CD8-positive, alpha-beta memory T cell (primary cell): Measurements from ENCODE around the gene ERH. TPM values are rescaled to one million over a fixed set of nuclear protein-coding genes. Genes with fewer than 3 reads are reported as not detected.
"Not testable (repeated sequence)": the region's sequence is repeated elsewhere in the genome, so short reads cannot be mapped to it uniquely, and the experiment has no call there.

Source experiments
- CTCF ChIA-PET: fragments of 350-600 bp; sonication (Branson Sonifier 250); formaldehyde crosslinking; loops from one replicate; lab custom pipeline; 2021; ENCODE audit warnings: antibody characterized with exemption; lab: Charles Lee
- POLR2A ChIA-PET: fragments of 350-600 bp; sonication (Branson Sonifier 250); formaldehyde crosslinking; loops from one replicate; lab custom pipeline; 2021; ENCODE audit warnings: antibody characterized with exemption; lab: Charles Lee
- DNase-seq, 5 donors: peaks; one replicate each; pipeline versions ENCODE4 v3.0.0 to v3.0.0-alpha.2; 2020 to 2022; ENCODE audit warnings: mixed read lengths in 1 of 5
- H3K27ac ChIP-seq: one replicate; pipeline ENCODE4 v1.7.0; 2013; ENCODE audit warnings: low read depth, mild to moderate bottlenecking, low read length, moderate library complexity
- H3K27me3 ChIP-seq: 2 replicates; pipeline ENCODE4 v1.7.0; 2013; ENCODE audit warnings: low read length, mild to moderate bottlenecking; ENCODE audit not compliant: insufficient read depth, poor library complexity, severe bottlenecking
- H3K36me3 ChIP-seq: 2 replicates; pipeline ENCODE4 v1.7.0; 2013; ENCODE audit warnings: mild to moderate bottlenecking, low read length, moderate library complexity; ENCODE audit not compliant: insufficient read depth
- H3K4me1 ChIP-seq: 2 replicates; pipeline ENCODE4 v1.7.0; 2013; ENCODE audit warnings: mild to moderate bottlenecking, low read length, moderate library complexity; ENCODE audit not compliant: insufficient read depth
- H3K4me3 ChIP-seq: 2 replicates; pipeline ENCODE4 v1.7.0; 2013; ENCODE audit warnings: mild to moderate bottlenecking, low read length
- H3K9me3 ChIP-seq: 2 replicates; pipeline ENCODE4 v1.7.0; 2013; ENCODE audit warnings: mild to moderate bottlenecking, low read length
- H3K27ac Mint-ChIP-seq, 8 donors: one replicate each; pipeline ENCODE4 v1.8.0; 2020 to 2021; ENCODE audit warnings: mixed read lengths in 8 of 8, mild to moderate bottlenecking in 6 of 8, inconsistent platforms in 3 of 8, moderate library complexity in 3 of 8
- H3K27me3 Mint-ChIP-seq, 2 donors: one replicate each; pipeline ENCODE4 v1.8.0; 2020 to 2021; ENCODE audit warnings: mixed read lengths in 2 of 2, mild to moderate bottlenecking in 1 of 2, moderate library complexity in 1 of 2
- H3K36me3 Mint-ChIP-seq, 3 donors: one replicate each; pipeline ENCODE4 v1.8.0; 2020 to 2021; ENCODE audit warnings: mixed read lengths in 3 of 3, inconsistent platforms in 1 of 3, mild to moderate bottlenecking in 1 of 3
- H3K4me1 Mint-ChIP-seq, 3 donors: one replicate each; pipeline ENCODE4 v1.8.0; 2020 to 2021; ENCODE audit warnings: mixed read lengths in 3 of 3, inconsistent platforms in 1 of 3, mild to moderate bottlenecking in 1 of 3
- H3K4me3 Mint-ChIP-seq, 7 donors: one replicate each; pipeline ENCODE4 v1.8.0; 2020 to 2021; ENCODE audit warnings: mixed read lengths in 7 of 7, mild to moderate bottlenecking in 6 of 7, moderate library complexity in 4 of 7, inconsistent platforms in 2 of 7
- H3K9me3 Mint-ChIP-seq, 5 donors: one replicate each; pipeline ENCODE4 v1.8.0; 2020 to 2022; ENCODE audit warnings: mixed read lengths in 5 of 5, mild to moderate bottlenecking in 3 of 5, moderate library complexity in 2 of 5, inconsistent platforms in 1 of 5
- polyA plus RNA-seq: library from polyadenylated mRNA; unstranded; fragments of 300-500 nt; fragmentation: Illumina TruSeq; gene quantifications from one replicate; pipeline ENCODE4 v1.2.3, GENCODE V29; 2021
- total RNA-seq, 2 experiments: library from RNA; stranded (reverse); gene quantifications; one replicate each; pipeline ENCODE4 v1.2.3, GENCODE V29; 2021

Gene ERH
- total and polyA plus RNA-seq, 3 experiments from 2014 or later = 61.2 to 410 (median 406) TPM

DNA sequence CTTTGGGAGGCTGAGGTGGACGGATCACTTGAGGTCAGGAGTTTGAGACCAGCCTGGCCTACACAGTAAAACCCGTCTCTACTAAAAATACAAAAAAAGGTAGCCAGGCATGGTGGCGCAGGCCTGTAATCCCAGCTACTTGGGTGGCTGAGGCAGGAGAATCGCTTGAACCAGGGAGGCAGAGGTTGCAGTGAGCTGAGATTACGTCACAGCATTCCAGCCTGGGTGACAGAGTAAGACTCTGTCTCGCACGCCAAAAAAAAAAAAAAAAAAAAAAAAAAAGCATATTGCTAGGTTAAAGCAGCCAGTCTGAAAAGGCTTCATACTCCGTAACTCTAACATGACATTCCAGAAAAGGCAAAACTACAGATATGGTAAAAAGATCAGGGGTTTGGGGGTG lies 6.7 kb downstream of the ERH start:
- peaks cover 26% of the 10 kb centered on the region for H3K4me1 ChIP-seq
- H3K4me3 ChIP-seq, CTCF ChIA-PET: not testable (repeated sequence)

DNA sequence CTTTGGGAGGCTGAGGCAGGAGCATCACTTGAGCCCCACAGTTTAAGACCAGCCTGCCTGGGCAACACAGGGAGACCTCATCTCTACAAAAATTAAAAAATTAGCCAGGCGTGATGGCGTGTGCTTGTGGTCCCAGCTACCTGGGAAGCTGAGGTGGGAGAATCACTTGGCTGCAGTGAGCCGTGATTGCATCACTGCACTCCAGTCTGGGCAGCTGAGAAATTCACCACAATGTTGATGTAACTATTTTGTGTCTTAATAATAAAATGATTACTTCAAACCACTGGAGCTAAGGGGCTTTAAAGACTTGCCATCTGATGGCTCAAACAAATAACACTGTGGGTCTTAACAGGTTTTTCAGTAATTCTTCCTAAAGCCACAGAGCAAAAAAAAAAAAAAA lies 10.8 kb downstream of the ERH start:
- Histone ChIP-seq H3K27ac (no peak overlapping the region), H3K4me3 (no peak overlapping the region), H3K27me3 (no peaks in the 10 kb centered on the region), H3K9me3 (no peaks in the 10 kb centered on the region), H3K4me1 (peaks cover 7% of the 10 kb centered on the region), H3K36me3 (peaks cover 28% of the 10 kb centered on the region)
- ChIA-PET POLR2A (no interaction called here), CTCF (no interaction called here)
- H3K36me3 Mint-ChIP-seq = peaks cover 10 to 85% (median 37%) of the 10 kb centered on the region in 3 donors
- peak overlapping the region in 1 of 8 donors; percentile 13 for H3K27ac Mint-ChIP-seq
- no peaks in the 10 kb centered on the region for H3K9me3 Mint-ChIP-seq
- H3K27me3 Mint-ChIP-seq = no peaks in the 10 kb centered on the region
- peaks cover 54 to 70% (median 64%) of the 10 kb centered on the region in 3 donors for H3K4me1 Mint-ChIP-seq
- no peak overlapping the region for H3K4me3 Mint-ChIP-seq
- no peak for DNase-seq

More for the DNA sequence above, 6.7 kb downstream of the ERH start:
- peaks cover 16 to 91% (median 36%) of the 10 kb centered on the region in 3 donors for H3K36me3 Mint-ChIP-seq
- H3K4me1 Mint-ChIP-seq = peaks cover 71 to 86% (median 74%) of the 10 kb centered on the region in 3 donors
- H3K27me3 ChIP-seq, H3K27me3 Mint-ChIP-seq, DNase-seq, H3K9me3 ChIP-seq, POLR2A ChIA-PET, H3K9me3 Mint-ChIP-seq, H3K27ac ChIP-seq: not testable (repeated sequence)
- H3K4me3 Mint-ChIP-seq = peak overlapping the region; percentile 29 to 67 (median 45)
- peak overlapping the region in 3 of 8 donors; percentile 14 to 81 (median 73) for H3K27ac Mint-ChIP-seq
- H3K36me3 ChIP-seq = peaks cover 50% of the 10 kb centered on the region

GRCh38 chr14:69378274-69378673 lies 19.8 kb downstream of the ERH start:
- POLR2A ChIA-PET = no interaction called here
- peak overlapping the region in 2 of 8 donors; percentile 24 to 42 for H3K27ac Mint-ChIP-seq
- H3K9me3 Mint-ChIP-seq = peaks cover 0 to 6% (median 3%) of the 10 kb centered on the region in 5 donors
- Histone ChIP-seq H3K4me3 (no peak overlapping the region), H3K36me3 (peaks cover 14% of the 10 kb centered on the region), H3K9me3 (no peaks in the 10 kb centered on the region), H3K27ac (no peak overlapping the region), H3K4me1 (no peaks in the 10 kb centered on the region), H3K27me3 (no peaks in the 10 kb centered on the region)
- peaks cover 17 to 71% (median 23%) of the 10 kb centered on the region in 3 donors for H3K36me3 Mint-ChIP-seq
- H3K27me3 Mint-ChIP-seq = no peaks in the 10 kb centered on the region
- CTCF ChIA-PET = no interaction called here
- DNase-seq = no peak
- H3K4me3 Mint-ChIP-seq = no peak overlapping the region
- peaks cover 0 to 6% (median 0%) of the 10 kb centered on the region in 3 donors for H3K4me1 Mint-ChIP-seq

GRCh38 chr14:69376439-69376838 lies 21.7 kb downstream of the ERH start:
- H3K9me3 Mint-ChIP-seq = peaks cover 0 to 6% (median 3%) of the 10 kb centered on the region in 5 donors
- DNase-seq = no peak
- H3K36me3 Mint-ChIP-seq = peaks cover 19 to 63% (median 23%) of the 10 kb centered on the region in 3 donors
- no peaks in the 10 kb centered on the region for H3K9me3 ChIP-seq
- H3K27me3 ChIP-seq = no peaks in the 10 kb centered on the region
- peaks cover 14% of the 10 kb centered on the region for H3K36me3 ChIP-seq
- no peaks in the 10 kb centered on the region for H3K27me3 Mint-ChIP-seq
- H3K27ac Mint-ChIP-seq = no peak overlapping the region
- no peak overlapping the region for H3K4me3 ChIP-seq
- H3K4me1 ChIP-seq = no peaks in the 10 kb centered on the region
- no peak overlapping the region for H3K27ac ChIP-seq
- no peak overlapping the region for H3K4me3 Mint-ChIP-seq
- H3K4me1 Mint-ChIP-seq = no peaks in the 10 kb centered on the region
- ChIA-PET POLR2A (no interaction called here), CTCF (no interaction called here)

DNA sequence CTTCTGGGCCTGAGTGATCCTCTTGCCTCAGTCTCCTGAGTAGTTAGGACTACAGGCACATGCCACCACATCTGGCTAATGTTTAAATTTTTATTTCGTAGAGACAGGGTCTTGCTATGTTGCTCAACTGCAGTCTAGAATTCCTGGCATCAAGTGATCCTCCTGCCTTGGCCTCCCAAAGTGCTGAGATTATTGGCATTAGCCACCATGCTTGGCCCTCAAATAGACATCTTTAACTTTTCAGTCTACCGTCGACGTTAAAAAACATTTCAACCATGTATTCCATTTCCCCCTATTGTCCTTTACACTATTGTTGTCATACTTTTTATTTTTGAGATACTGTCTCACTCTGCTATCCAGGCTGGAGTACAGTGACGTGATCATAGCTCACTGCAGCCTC lies 22.4 kb downstream of the ERH start:
- ChIA-PET POLR2A (no interaction called here), CTCF (no interaction called here)
- H3K27me3 ChIP-seq = no peaks in the 10 kb centered on the region
- H3K27ac ChIP-seq = no peak overlapping the region
- peaks cover 19 to 56% (median 23%) of the 10 kb centered on the region in 3 donors for H3K36me3 Mint-ChIP-seq
- no peaks in the 10 kb centered on the region for H3K27me3 Mint-ChIP-seq
- H3K4me3 Mint-ChIP-seq = no peak overlapping the region
- no peaks in the 10 kb centered on the region for H3K9me3 ChIP-seq
- H3K36me3 ChIP-seq = peaks cover 11% of the 10 kb centered on the region
- no peak for DNase-seq
- peaks cover 0 to 6% (median 3%) of the 10 kb centered on the region in 5 donors for H3K9me3 Mint-ChIP-seq
- peak overlapping the region in 1 of 8 donors; percentile 34 for H3K27ac Mint-ChIP-seq
- no peaks in the 10 kb centered on the region for H3K4me1 ChIP-seq
- no peak overlapping the region for H3K4me3 ChIP-seq
- H3K4me1 Mint-ChIP-seq = no peaks in the 10 kb centered on the region

GRCh38 chr14:69375182-69375581 lies 22.9 kb downstream of the ERH start:
- ChIA-PET POLR2A (no interaction called here), CTCF (no interaction called here)
- peaks cover 11% of the 10 kb centered on the region for H3K36me3 ChIP-seq
- no peak overlapping the region for H3K27ac ChIP-seq
- H3K27me3 ChIP-seq = no peaks in the 10 kb centered on the region
- Mint-ChIP-seq H3K4me1 (no peaks in the 10 kb centered on the region), H3K4me3 (no peak overlapping the region), H3K27ac (no peak overlapping the region), H3K27me3 (no peaks in the 10 kb centered on the region), H3K9me3 (peaks cover 0 to 6% (median 3%) of the 10 kb centered on the region in 5 donors), H3K36me3 (peaks cover 19 to 50% (median 23%) of the 10 kb centered on the region in 3 donors)
- no peak overlapping the region for H3K4me3 ChIP-seq
- H3K4me1 ChIP-seq = no peaks in the 10 kb centered on the region
- no peaks in the 10 kb centered on the region for H3K9me3 ChIP-seq
- DNase-seq = no peak

GRCh38 chr14:69374235-69374634 lies 23.9 kb downstream of the ERH start:
- no peak overlapping the region for H3K4me3 Mint-ChIP-seq
- POLR2A ChIA-PET = no interaction called here
- Histone ChIP-seq H3K27me3 (no peaks in the 10 kb centered on the region), H3K27ac (no peak overlapping the region), H3K9me3 (no peaks in the 10 kb centered on the region), H3K4me1 (no peaks in the 10 kb centered on the region), H3K36me3 (peaks cover 9% of the 10 kb centered on the region), H3K4me3 (no peak overlapping the region)
- peaks cover 0 to 6% (median 3%) of the 10 kb centered on the region in 5 donors for H3K9me3 Mint-ChIP-seq
- DNase-seq = no peak
- no peaks in the 10 kb centered on the region for H3K4me1 Mint-ChIP-seq
- H3K36me3 Mint-ChIP-seq = peaks cover 13 to 41% (median 23%) of the 10 kb centered on the region in 3 donors
- H3K27ac Mint-ChIP-seq = no peak overlapping the region
- CTCF ChIA-PET = no interaction called here
- H3K27me3 Mint-ChIP-seq = no peaks in the 10 kb centered on the region

DNA sequence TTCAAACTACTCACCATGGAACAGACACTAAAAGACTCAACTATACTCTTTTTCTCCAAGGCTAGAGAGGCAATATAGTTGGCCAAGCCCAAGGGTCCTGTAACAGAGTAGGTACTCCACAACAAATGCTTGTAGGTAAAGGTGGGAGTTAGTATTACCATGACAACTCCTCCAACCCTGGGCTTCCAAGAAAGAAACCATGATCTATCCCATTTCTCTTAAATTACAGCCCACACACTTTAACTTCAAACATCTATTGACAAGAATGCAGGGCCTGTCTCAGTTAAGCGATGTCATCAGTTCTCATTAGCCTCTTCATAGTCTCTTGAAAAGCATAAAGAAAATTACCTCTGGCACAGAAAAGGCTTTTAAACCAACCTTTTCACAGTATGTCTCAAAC lies 25.0 kb downstream of the ERH start:
- Mint-ChIP-seq H3K9me3 (peaks cover 0 to 6% (median 3%) of the 10 kb centered on the region in 5 donors), H3K4me3 (no peak overlapping the region), H3K27me3 (no peaks in the 10 kb centered on the region), H3K4me1 (no peaks in the 10 kb centered on the region), H3K36me3 (peaks cover 19 to 36% (median 21%) of the 10 kb centered on the region in 3 donors), H3K27ac (peak overlapping the region in 2 of 8 donors; percentile 2 to 46)
- H3K27me3 ChIP-seq = no peaks in the 10 kb centered on the region
- H3K4me3 ChIP-seq = no peak overlapping the region
- H3K9me3 ChIP-seq = no peaks in the 10 kb centered on the region
- H3K27ac ChIP-seq = no peak overlapping the region
- H3K4me1 ChIP-seq = no peaks in the 10 kb centered on the region
- CTCF ChIA-PET = no interaction called here
- POLR2A ChIA-PET = no interaction called here
- no peak for DNase-seq
- H3K36me3 ChIP-seq = peaks cover 7% of the 10 kb centered on the region
